Fibroblast of skin of left quadriceps (primary cell): ENCODE measurements around the gene FNDC10.
"Not testable (repeated sequence)": the region's sequence is repeated elsewhere in the genome, so short reads cannot be mapped to it uniquely, and the experiment has no call there.

ENCODE experiments used
- DNase-seq, 2 experiments: peaks; one replicate each; pipeline ENCODE4 v3.0.0-alpha.2; 2013; ENCODE audit warnings: low read depth in 2 of 2

The FNDC10 gene

DNA sequence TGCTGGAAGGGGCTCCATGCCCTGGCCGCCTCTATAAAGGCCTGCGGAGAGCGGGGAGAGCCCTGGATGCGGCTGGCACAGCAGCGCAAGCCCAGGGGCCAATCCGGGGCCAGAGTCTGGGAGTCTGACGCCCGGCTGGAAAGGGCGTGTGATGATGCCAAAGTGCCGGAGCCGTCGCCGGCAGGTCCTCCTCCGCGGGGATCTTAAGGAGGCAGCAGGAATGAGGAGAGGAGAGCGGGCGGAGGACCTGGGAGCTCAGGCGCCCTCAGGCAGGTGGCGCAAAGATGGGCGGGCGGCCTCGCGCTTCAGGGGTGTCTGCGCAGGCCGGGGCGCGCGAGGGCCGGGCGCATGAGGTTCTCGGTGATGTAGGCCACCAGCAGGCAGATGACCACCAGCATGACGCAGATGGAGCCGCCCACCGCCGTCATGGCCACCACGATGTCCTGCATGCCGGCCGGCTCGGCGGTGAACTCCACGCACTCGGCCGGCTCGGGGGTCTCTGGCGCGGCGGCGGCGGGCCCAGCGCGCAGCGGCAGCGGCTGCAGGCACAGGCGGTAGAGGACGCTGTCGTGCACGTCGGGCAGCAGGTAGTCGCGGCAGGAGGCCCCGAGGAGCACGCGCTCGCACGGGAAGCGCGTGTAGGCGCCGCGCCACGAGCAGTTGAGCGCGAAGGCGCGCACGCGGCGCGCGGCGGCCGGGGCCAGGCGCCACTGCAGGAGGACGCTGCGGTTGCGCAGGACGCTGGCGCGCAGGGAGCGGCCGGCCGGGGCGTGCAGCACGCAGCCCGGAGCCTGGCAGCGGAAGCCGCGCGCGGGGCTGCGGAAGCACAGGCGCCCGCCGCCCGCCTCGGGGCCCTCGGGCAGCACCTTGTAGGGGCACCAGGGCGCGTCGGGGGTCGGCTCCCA is 653 bp downstream of the FNDC10 start:
- no peak for DNase-seq

DNA sequence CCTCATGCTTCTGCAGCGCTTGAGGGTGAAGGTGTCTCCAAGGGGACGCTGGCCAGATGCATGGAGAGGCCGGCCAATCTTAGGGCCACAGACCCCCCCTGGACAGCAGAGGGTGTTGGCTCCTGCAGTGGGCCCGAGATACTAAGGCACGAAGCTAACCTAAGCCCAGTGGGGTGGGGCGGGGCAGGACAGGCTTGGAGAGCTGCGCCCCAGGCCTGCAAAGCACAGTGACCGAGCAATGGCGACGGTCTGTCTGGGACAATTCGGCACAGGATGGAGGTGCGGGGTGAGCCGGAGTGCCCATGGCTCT is 1.3 kb downstream of the FNDC10 start:
- no peak for DNase-seq

DNA sequence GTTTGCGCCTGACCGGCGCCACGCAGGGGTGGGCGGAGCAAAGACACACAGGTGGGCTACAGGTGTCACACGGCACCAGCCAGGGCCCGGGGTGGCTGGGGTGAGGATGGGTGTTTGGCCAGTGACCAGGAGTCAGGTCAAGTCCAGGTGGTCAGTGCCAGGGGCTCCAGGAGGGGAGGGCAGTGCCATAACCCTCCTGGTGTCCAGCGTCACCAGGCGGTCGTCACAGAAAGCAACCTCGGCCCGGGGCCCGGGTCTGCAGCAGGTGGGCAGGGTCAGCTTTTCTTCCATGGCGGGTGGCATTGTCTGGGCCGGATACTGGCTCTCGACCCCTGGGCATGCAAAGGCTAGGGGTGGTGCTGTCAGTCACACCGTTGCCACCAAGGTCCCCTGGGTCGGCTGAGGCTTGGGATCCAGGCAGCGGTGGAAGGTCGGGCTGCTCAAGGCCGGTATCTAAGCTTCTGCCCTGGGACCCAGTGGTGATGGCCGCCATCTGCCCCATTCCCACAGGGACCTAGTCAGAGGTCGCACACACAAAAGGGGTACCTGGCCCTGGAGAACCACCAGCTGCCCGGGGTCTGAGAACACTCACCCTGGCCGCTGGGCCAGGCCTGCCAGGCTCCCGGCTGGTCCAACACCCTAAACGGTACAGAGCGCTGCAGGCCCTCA is 1.8 kb downstream of the FNDC10 start:
- DNase-seq, result no peak

GRCh38 chr1:1597275-1597930 is 2.5 kb downstream of the FNDC10 start:
- DNase-seq, result no peak

- DNase-seq, result no peak
These were observed 3.3 kb downstream of the FNDC10 start for GRCh38 chr1:1596493-1597274.

GRCh38 chr1:1595341-1595740 is 4.6 kb downstream of the FNDC10 start:
- DNase-seq, result not testable (repeated sequence)

DNA sequence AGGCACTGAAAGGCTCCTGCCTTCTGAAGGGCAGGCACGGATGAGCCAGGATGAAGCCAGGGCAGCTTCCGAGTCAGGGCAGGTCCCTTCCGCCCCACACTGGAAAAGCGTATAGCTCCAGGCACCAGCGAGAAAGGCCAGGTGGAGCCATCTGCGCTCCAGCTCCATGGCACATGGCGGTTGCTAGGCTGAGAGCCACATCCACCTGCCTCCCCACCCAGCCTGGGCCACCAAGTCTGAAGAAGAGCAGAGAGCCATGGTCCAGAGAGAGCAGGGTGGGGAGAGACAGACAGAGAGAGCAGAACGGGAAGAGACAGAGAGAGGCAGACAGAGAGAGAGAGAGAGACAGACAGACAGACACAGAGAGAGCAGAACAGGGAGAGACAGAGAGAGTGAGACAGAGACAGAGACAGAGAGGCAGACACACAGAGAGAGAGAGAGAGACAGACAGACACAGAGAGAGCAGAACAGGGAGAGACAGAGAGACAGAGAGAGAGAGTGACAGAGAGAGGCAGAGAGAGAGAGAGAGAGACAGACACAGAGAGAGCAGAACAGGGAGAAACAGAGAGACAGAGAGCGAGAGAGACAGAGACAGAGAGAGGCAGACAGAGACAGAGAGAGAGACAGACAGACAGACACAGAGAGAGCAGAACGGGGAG is 5.2 kb downstream of the FNDC10 start:
- no peak for DNase-seq

- DNase-seq, result no peak
These were observed 5.9 kb downstream of the FNDC10 start for GRCh38 chr1:1593834-1594601.

DNA sequence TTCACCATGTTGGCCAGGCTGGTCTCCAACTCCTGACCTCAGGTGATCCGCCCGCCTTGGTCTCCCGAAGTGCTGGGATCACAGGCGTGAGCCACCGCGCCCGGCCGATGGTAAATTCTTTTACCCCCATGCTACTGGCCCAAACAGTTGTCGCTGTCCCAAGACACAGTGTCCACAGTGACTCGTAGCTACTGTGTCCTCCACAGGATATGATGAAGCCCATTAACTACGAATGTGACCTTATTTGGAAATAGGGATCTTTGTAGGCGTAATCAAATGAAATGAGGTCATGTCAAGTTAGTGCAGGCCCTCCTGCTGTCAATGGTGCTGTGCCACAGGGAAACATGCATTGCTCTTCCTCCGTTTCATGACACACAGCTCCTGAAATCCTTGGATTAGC is 8.5 kb downstream of the FNDC10 start:
- DNase-seq, result no peak

DNA sequence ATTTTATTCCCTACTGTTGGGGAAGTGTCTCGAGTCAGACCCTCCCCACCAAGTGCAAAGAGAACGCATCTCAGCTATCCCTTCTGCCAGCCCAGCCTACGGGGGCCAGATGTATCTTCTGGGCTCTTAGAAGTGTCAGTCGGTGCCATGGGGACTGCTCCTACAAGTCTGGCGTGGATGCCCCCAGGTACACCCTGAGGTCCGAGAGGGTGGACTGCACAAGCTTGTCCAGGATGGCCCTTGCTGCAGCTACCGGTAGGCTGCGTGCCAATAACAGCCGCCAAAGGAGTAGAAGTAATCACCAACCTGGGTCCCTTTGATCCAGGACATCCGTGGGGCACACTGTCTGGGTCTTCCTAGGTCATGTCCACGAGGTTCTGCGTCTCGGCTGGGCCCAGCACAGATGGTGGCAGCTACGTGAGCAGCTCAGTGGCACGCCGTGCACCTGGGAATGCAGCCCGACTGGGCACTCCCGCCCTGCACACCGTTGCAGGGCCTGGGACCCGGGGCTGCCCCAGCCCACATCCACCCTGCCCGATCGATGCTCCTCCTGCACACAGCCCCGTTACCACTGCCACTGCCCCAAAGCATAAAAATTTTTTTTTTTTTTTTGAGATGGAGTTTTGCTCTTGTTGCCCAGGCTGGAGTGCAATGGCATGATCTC is 16.5 kb downstream of the FNDC10 start:
- DNase-seq, result no peak

GRCh38 chr1:1582585-1583346 is 17.2 kb downstream of the FNDC10 start:
- no peak for DNase-seq

- DNase-seq, result no peak
These were observed 21.5 kb downstream of the FNDC10 start for GRCh38 chr1:1578371-1578940.

DNA sequence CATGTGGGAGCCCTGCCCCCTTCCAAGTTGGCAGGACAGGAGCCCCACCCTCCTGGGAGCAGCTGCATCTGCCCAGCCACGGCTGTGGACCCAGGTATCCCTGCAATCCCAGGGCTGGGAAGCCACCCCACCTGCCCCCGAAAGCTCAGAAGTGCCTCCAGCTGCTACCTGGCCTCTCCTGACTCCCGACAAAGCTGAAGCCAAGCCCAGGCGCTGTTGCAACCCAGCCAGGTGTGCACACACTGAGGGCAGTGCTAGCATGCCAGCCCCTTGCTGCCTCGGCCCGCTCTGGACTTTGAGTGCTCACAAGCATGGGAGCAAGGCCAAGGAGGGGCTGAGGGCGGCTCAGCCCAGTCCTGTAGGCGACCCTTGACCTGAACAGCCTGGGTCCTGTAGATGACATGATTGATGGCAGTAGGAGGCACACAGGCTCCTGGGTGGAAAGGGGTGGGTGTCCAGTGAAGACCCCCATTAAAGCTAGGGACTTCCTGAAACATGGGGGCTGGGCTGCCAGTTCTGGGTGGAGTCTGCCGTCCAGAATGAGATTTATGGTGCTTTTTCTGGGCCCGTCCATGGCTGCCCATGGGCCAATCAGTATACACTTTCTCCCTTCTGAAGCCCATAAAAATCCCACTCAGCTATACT is 22.4 kb downstream of the FNDC10 start:
- no peak for DNase-seq

DNA sequence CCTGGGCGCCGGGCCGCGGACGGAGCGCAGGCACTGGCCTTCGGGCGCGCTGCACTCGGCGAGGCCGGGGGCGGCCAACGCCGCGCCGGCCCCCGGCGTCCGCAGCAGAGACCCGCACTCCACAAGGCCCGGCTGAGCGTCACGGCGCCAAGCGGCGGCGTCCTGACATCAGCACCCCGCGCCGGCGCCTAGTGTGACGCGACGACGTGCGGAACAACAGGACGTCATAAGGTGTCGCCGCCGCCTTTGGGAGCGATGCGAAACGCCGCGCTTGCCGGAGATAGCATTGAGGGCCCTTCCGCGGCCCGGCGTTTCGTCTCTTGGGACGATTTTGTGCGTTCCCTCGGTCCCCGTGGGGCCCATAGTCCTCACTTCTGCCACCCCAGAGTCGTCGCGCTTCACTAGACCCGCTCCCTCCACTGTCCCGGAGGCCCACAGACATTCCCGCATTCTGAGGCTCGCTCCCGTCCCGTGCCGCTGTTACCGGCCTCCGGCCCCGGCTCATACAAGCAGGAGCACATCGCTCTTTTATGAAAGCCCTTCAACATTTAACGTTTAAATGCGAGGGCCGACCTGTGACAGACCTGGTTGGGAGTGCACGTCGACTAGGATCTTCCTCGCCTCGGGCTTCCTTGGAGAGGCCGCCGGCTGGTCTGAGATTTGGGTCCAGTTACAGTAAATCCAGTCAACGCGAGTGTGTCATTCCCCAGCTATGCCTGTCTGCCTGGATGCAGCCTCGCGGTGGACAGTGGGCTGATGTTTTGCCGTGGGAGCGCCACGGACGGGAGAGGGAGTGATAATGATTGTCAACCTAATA is 25.0 kb downstream of the FNDC10 start, which contains the start of gene SSU72:
Gene SSU72 (minus strand): TSS at position 143 of the 817 bp plus-strand sequence. CDS start 306 bp downstream, outside the sequence.
- DNase-seq, result peak; percentile 83 to 85

DNA sequence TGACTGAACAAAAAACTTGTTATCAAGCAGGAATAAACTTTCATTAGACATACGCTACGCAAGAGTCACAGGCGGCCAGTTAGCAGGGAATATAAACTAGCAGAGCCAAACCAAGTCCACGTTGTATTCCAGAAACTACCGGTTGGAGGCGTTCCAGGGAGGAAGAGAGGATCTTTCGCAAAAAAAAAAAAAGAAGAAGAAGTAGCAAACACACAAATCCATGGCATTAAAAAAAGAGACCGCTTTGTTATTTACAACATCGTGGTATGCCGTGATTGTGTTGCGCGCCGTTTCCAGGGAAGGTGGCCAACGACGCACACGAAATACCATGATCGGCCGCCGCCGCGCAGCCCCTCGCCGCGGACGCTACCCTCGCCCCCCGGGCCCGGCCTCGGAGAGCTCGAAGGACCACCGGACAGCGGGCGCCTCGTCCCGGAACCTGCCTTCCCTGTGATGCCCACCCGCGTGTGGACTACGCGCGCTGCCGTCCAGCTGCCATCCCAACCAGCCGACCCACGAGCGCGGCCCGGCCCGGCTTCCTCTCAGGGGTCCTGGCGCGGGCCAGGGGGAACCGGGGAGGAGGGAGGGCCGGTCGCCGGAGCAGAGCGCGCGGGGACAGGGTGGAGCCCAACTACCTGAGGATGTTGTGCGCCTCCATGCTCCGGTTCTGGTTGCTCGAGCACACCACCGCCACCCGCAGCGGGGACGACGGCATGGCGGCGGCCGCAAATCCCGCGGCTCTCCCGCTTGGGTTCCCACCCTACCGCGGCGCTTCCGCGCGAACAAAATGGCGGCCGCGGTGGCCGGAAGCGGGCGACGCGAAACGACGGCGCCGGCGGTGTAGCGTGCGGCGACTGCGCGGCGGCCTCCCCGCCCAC is 25.9 kb downstream of the FNDC10 start:
- peak; percentile 20 to 40 for DNase-seq

- no peak for DNase-seq
These were observed 30.6 kb downstream of the FNDC10 start for GRCh38 chr1:1569341-1569740.
